NOMO-1 treated with DMSO at 0.1 percent for 48 hours (cell line): Measurements from ENCODE around the gene PSRC1.
"Not testable (repeated sequence)": the region's sequence is repeated elsewhere in the genome, so short reads cannot be mapped to it uniquely, and the experiment has no call there.

Source experiments
- DNase-seq: peaks from one replicate; lab custom pipeline; 2025; ENCODE audit not compliant: unreplicated experiment; lab: John Stamatoyannopoulos, UW

PSRC1 gene

DNA sequence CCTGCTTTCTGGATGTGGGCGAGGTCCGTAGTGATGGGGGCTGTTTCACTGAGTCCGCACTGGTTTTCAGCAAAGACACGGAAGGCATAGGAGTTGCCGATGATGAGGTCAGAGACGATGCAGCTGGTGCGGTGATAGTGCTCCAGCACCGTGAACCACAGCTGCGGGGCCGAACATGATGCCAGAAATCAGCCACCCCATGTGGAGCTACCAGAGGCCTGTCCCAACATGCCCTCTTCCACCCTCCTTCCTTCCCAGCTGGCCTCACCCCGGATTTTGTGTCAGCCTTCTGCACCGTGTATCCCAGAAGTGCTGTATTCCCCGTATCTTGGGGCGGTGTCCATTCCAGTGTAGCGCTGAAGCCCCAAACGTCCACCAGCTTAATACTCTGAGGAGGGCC, 13.8 kb upstream of the PSRC1 start:
- DNase-seq: no peak

DNA sequence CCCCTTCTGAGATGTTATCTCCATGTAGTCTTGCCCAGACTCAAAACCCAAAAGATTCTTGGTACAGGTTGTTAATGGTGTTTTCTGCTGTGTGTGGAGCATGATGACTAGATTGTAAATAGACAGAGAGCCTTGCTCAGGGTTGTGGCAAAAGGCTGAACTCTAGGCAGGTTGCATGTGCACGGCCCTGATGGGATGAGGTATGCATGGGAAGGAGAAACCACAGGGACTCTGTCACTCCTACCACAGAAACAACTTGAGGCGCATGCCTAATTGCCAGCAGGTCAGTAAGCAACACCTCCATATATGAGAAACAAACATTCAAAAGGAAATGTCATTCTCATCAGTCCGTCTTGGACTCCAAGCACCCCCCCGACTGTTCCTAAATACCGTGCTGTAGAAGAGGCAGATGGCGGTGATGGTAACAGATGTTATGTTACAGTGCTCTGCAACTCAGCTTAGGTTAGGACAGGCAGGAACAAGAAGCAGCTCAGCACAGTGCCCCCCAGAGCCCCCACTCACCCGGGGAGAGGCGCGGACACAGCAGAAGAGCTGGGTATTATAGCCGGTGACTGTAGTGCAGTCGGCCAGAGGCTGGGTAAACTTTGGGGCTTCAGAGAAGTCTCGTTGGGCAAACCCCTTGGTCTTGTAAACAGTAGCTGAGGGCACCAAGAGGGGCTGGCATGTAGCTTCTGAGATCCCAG, 12.9 kb upstream of the PSRC1 start:
- DNase-seq: no peak

- DNase-seq: peak; percentile 75
Observed at GRCh38 chr1:109294481-109294880, 11.5 kb upstream of the PSRC1 start.

DNA sequence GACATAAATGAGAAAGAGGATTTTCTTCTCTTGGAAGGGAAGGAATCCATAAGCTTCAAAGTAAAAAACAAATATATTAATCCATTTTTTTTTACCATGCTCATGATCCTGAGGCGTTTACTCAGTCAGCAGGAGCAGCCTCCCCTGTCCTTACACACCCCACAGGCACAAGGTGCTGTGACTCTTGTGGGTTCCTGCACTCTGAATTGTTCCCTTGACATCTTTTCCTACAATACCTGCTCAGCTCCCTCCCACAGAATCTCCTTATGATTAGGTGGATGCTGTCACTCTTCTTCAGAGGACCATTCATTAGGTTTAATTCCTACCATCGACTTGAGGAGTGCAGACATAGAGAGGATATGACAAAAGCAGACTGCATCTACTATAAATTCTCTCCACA, 10.1 kb upstream of the PSRC1 start:
- no peak for DNase-seq

- DNase-seq: no peak
Observed at GRCh38 chr1:109292364-109292763, 9.4 kb upstream of the PSRC1 start.

DNA sequence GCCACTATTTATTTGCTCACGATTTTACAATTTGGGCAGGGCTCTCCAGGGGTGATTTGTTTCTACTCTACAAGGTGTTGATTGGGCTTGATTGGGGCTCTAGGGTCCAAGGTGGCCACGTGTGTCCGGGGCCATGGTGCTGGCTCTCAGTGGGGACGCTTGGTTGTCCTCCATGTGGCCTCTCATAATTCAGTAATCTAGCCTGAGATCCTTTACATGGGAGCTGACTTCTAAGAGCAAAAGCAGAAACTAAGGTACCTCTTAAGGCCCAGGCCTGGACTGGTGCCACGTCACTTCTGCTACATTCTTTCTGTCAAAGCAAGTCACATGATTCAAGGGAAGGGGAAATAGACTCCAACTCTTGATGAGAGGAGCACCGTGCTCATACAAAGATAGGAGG, 8.1 kb upstream of the PSRC1 start:
- DNase-seq: peak; percentile 85

DNA sequence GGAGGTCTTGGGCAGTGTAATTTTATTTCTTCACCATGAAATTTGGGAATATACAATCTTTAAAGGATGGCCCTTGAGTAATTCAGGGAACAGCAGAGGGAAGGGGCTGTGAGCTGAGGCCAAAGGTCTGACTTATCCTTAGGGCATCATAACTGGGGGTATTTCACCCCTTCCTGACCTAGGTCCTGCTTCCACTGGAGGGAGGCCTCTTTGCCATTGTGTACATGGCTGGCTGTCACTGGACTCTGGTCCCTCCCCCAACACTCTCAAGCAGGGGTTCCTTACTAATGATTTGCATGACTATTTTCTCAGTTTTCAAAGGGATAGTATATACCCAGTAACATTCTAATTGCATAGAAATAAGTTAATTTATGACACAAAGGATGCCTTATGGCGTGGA, 7.2 kb upstream of the PSRC1 start:
- no peak for DNase-seq

DNA sequence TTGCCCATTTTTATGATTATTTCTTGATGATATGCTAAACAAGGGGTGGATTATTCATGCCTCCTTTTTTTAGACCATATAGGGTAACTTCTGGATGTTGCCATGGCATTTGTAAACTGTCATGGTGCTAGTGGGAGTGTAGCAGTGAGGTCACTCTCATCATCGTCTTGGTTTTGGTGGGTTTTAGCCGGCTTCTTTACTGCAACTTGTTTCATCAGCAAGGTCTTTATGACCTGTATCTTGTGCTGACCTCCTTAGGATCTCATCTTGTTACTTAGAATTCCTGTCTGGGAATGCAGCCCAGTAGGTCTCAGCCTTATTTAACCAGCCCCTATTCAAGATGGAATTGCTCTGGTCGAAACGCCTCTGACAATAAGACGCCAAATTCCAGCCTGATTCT, 3.8 kb upstream of the PSRC1 start:
- not testable (repeated sequence) for DNase-seq

DNA sequence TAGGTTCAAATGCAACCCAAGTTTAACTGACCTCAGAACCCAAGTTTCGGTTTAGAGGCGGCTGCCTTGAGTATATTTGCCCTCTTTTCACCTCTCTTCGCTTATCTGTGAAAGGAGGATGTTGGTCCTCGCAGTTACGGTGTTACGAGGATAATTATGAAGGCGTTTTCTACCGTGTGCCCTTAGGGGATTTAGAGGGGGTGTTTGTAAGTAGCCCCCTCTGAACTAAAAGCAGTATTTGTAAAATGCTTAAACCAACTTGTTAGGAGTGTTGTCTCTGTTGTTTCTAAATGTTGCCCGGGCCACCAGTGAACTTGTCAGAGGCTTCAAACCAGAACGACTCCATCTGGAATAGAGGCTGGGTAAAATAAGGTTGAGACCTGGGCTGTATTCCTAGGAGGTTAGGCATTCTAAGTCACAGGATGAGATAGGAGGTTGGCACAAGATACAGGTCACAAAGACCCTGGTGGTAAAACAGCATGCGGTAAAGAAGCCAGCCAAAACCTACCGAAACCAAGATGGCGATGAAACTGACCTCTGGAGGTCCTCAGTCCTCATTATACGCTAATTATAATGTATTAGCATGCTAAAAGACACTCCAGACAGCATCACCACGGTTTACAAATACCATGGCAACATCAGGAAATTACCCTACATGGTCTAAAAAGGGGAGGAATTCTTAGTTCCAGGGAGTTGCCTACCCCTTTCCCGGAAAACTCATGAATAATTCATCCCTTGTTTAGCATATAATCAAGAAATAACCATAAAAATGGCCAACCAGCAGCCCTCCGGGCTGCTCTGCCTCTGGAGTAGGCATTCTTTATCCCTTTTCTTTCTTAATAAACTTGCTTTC, 1.0 kb upstream of the PSRC1 start:
- DNase-seq: peak; percentile 59

DNA sequence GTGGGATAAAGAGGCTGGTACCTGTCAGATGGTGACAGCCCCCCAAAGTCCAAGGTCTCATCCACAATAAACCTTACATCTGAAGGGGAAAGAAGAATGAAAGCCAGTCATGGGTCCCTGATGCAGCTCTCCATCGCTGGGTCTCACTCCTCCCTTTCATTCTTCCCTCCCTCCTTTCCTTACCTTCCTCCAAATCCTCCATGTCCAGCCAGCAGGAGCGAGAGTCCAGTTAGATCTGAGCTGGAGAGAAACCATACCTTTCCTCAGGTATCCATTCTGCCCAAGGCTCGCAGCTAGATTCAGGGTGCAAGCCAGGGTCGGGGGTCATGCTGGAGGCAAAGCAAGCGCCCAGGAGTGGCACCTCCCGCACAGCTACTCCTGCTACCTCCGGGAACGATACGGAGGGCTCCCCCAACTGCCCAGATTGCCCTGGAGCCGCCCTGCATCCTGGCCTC, 421 bp downstream of the PSRC1 start:
- no peak for DNase-seq

GRCh38 chr1:109281680-109282496, 1.1 kb downstream of the PSRC1 start:
- peak; percentile 48 for DNase-seq

GRCh38 chr1:109280862-109281261, 2.1 kb downstream of the PSRC1 start:
- DNase-seq: no peak

- DNase-seq: no peak
Observed at GRCh38 chr1:109279615-109280278, 3.2 kb downstream of the PSRC1 start.

DNA sequence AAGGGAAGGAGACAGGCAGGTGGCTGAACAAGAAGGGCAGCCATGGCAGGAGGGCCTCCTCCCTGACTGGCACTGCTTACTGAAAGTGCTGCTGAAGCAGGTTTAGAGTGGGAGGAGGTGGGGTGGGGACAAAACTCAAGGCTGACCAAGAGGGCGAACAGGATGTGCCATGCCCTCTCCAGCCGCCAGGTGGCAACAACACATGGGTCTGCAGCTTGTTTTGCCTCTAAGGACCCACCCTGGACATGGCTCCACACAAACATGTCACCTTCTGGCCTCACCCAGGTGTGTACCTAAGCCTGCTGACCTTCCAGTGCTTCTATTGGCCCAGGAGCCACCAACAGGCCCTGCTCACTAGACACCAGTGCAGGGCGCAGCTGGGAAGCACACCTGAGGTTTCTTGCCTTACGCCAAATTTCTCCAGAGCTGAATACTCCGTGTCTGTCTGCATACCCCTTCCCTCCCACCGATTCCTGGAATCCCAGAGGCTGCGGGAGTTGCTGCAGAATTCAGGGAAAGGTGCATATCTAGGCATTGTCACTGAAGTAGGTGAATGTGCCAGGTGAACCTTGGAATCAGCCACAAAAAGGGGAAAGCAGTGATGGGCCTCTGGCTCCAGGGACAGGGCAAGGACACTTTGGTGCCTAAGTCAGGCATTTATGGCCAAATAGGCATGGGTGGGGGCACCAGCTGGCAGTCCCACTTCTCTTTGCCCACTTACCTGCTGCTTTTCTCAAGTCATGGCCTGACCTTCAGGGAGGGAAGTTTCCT, 5.3 kb downstream of the PSRC1 start:
- peak; percentile 6 for DNase-seq

DNA sequence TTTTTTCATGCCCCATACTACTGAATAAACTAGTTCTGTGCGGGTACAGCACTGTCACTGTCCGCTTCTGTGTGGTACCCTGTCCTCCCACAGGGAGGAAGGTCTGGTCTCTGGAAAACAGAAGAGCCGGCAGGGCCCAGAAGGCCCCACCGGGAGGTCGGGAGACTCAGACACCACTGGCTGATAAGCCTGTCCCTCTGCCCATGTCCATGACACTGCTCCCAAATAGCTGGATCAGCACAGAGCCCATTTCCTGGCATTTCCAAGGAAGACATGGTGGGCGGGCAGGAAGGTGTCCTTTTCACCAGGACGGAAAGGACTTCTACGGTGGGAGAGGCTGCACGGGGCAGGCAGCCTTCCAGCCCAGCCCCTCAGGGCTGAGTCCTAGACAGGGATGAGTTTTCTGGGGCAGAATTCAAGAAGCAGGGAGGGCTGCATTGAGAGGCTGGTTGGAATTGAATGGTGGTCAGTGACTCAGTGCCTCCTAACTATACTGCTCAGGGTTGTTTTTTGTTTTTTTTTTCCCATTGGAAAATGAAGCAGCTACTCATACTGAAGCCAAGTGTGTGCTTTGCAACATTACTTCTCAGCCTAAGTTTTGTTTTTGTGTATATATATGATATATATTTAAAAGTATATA, 7.1 kb downstream of the PSRC1 start:
- DNase-seq: no peak

DNA sequence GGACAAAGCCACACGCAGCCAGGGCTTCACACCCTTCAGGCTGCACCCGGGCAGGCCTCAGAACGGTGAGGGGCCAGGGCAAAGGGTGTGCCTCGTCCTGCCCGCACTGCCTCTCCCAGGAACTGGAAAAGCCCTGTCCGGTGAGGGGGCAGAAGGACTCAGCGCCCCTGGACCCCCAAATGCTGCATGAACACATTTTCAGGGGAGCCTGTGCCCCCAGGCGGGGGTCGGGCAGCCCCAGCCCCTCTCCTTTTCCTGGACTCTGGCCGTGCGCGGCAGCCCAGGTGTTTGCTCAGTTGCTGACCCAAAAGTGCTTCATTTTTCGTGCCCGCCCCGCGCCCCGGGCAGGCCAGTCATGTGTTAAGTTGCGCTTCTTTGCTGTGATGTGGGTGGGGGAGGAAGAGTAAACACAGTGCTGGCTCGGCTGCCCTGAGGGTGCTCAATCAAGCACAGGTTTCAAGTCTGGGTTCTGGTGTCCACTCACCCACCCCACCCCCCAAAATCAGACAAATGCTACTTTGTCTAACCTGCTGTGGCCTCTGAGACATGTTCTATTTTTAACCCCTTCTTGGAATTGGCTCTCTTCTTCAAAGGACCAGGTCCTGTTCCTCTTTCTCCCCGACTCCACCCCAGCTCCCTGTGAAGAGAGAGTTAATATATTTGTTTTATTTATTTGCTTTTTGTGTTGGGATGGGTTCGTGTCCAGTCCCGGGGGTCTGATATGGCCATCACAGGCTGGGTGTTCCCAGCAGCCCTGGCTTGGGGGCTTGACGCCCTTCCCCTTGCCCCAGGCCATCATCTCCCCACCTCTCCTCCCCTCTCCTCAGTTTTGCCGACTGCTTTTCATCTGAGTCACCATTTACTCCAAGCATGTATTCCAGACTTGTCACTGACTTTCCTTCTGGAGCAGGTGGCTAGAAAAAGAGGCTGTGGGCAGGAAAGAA, 8.1 kb downstream of the PSRC1 start:
- DNase-seq: no peak

- no peak for DNase-seq
Observed at GRCh38 chr1:109273570-109274288, 9.2 kb downstream of the PSRC1 start.
